ENCODE measurements around the gene NECAB3.

The NECAB3 gene

DNA sequence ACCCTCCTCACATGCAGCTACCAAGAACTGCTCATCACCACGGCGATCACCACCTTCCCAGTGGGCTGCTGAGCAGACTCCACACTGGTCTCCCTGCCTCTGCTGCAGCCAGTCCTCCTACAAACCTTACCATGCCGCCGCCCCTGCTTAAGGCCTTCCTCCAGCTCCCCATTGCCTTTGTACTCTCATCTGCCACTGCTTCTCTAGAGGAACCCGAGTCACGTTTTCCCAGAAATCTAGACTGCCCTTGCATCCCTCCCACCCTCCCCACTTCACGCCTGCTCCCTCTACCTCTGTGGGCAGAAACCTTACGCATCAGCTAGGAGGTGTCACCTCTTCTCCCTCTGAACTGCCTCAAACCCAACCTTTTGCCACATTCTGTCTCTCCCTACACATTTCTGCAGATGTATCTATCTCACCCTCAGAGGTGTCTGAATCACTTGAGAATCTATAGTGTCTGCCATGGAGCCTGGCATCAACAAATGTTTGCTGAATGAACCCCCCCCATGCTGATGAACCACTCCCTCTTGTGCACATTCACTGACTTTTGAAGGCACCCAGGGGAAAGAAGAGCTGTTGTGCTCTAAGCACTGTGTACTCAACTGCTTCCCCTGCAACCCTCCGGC is 7.6 kb upstream of the NECAB3 start:
- no peak overlapping the region for H3K4me3 ChIP-seq (ENCODE audit: low read length)
- no peak for DNase-seq (ENCODE audit: low read depth, low spot score)

DNA sequence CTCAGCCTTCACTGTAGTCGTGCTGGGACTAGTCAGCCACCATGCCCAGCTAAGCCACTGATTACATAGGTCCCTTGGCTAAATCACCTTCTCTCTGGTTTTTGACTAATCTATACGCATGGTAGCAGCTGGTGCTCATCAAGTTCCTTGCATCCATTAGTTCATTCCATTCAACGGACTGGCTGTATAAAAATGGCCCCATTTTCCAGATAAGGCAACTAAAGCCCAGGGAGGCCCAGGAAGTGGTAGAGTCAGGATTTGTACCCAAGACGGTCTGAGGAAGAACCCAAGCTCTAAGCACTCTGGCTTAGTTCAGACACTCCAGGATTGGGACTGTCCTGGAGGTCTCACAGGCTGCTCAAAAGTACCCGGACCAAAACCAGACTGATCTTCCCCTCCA is 7.1 kb upstream of the NECAB3 start:
- DNase-seq (ENCODE audit: low read depth, low spot score) = no peak
- no peak overlapping the region for H3K4me3 ChIP-seq (ENCODE audit: low read length)

DNA sequence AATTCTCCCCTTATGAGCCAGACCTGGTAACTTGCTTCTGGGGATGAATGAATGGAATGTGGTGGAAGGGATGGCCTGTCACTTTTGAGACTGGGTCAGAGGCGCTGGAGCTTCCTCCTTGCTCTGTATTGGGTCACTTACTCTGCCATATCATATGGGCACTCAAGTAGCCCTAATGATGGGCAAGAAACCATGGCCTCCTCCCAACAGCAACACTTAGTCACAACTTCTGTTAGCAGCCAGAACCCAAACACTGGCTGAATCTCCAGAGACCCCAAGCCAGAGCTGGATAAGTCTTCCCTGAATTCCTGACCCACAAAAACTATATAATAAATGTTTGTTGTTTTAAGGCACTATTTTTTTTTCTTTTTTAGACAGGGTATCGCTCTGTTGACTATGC is 6.5 kb upstream of the NECAB3 start:
- no peak overlapping the region for H3K4me3 ChIP-seq (ENCODE audit: low read length)
- no peak for DNase-seq (ENCODE audit: low read depth, low spot score)

DNA sequence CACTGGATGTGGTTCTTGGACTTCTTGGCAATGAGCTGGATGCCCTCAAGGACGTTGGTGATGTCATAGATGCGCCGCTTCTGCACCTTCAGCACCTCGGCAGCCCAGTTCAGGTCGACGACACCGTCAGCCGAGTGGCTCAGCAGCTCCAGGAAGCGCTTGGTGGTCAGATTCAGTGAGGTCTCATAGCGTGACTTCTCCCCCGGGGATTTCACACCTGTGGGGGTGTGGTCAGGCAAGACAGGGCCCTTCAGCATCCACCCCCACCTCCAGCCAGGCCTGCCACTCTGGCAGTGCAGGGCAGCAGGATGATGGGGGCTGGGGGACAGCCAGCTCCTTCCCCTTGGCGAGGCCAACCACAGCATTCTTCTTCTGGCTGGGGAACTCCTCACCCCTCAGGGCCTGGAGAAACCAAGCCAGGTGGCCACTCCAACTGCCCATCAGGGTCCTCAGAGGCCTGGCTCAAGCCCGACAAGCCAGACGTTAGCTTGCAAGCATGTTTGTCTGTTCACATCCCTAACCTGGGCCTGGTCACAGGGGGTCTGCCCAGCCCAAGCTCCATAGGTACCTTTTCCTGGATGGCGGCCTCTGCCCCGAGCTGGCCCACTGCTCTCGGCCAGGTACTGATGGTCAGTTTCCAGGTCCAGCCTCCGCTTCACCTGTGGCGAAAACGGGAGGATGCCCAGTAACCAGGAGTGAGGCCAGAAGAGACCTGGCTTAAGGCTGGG is 5.7 kb upstream of the NECAB3 start:
- DNase-seq (ENCODE audit: low read depth, low spot score) = no peak
- H3K4me3 ChIP-seq (ENCODE audit: low read length) = no peak overlapping the region

DNA sequence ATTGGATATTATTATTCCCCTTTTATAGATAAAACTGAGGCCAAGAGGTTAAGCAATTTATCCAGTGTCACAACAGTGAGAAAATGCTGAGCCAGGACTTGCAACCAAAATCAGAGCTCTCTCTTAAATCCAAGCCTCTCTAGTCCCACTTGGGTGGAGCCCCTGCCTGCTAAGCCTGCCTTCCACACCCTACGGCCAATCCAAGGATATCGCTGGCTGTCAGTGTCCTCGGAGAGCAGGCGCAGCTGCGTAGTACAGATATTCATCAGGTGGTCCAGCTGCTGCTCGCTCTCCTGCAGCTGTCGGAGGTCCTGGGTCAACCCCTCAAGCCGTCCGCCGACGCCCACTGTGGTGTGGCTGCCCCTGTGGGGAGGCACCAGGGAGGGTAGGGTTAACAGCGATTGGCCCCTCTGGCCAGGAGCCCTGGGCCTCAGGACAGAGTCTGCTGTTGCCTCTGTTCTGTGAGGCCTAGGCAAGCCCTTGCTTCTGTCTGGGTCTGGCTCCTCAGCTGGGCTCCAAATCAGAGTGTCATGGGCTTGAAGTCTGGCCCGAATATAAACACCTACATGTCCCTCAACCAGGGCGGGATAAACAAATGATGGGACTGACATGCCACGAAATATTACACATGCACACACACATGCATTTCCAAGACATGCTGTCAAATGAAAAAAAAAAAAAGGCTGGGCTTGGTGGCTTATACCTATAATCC is 3.9 kb upstream of the NECAB3 start:
- H3K4me3 ChIP-seq (ENCODE audit: low read length) = no peak overlapping the region
- no peak for DNase-seq (ENCODE audit: low read depth, low spot score)

DNA sequence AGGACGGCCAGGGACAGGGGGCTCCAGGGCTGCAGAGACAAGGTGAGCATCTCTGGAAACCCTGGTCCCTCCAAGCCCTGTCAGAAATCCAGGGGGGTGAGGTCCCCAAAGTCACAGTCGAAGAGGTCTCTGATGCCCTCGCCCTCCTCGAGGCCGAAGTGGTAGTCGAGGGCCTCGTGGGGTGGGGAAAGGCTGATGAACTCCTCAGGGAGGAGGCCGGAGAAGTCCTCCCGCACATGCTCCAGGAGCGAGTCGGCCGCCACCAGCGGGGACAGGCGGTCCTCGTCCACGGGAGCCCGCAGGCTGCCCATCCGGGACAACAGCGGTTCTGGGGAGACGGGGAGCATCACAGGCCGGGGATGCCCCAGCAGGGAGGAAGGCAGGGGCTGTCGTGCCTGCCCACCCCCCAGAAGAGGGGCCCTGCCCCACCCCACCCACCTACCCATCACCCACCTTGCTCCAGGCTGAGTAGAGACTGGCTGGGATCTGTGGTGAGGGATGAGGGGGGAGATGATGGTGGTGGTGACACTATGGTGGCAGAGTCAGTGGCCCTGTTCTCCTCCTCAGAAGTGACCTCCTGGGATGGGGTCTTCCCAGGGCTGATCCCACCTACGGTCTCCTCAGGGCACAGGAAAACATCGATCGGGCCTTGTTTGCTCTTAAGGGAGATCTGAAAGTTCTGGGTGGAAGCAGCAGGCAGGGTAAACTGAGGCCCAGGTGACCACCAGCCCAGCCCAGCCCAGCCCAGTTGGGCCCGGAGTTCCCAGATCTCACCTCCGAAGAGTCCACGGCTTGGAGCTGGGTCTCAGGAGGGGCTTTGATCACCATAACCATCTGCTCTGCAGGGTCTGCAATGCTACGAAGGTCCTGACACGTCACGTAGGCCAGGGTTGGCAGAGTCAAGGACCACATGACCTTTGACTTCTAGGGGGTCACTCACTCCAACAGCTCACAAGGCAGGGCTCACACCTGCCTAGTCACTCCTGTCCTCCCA is 2.7 kb upstream of the NECAB3 start:
- no peak overlapping the region for H3K4me3 ChIP-seq (ENCODE audit: low read length)
- DNase-seq (ENCODE audit: low read depth, low spot score) = no peak

DNA sequence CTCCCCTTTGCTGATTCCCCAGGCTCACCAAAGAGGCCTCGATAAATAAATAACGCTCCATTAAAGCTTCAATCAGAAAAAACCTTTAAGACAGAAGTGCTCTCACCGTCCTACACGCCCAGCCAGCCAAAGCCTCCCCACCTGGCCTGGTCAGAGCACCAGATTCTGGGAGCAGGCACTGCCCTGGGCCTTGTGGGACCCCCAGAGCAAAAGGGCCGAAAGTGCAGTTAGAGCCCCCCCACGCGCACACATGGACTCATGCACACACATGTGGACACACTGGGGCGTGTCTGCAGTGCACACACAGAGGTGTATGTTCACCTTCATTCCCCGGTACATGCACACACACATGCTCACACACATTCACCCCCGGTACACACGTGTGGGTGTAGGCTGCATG is 1.9 kb upstream of the NECAB3 start:
- H3K4me3 ChIP-seq (ENCODE audit: low read length) = no peak overlapping the region

DNA sequence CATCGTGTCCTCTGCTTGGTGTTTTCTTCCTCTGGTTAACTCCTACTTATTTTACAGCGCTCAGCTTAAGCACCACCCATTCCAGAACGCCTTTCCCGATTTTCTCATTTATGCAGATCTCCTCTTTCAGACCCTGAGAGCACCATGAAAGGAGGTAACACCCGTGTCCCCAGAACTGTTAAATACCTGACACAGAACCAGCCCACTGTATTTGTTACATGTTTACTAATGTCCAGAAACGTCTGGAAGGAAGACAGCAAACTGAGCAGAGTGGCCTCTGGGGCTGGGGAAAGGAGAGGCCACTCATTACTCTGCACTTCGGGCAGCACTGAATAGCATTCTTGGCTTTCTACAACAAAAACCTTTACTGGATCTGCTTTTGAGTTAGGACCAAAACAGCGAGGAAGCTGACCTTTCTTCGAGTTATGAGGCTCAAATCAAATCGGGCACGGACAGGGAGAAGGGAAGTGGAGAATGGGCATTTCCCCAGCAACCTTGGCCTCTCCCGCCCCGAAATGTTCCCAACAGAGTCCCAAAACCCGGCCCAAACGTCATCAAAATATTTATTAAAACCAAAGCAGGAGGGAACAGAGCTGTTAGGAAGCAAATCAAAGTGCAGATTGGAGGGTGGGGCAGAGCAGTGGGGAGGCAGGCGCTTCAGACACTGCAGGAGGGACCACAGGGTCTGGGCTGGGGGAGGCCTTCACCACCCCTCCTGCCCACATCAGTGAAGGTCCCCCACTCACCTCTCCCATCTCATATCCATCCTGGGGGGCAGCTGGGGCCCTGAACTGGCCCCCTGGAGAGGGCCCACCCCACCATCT is 1.1 kb upstream of the NECAB3 start:
- H3K4me3 ChIP-seq (ENCODE audit: low read length) = no peak overlapping the region
- no peak for DNase-seq (ENCODE audit: low read depth, low spot score)

More for the DNA sequence above, 1.9 kb upstream of the NECAB3 start:
- DNase-seq (ENCODE audit: low read depth, low spot score) = no peak

DNA sequence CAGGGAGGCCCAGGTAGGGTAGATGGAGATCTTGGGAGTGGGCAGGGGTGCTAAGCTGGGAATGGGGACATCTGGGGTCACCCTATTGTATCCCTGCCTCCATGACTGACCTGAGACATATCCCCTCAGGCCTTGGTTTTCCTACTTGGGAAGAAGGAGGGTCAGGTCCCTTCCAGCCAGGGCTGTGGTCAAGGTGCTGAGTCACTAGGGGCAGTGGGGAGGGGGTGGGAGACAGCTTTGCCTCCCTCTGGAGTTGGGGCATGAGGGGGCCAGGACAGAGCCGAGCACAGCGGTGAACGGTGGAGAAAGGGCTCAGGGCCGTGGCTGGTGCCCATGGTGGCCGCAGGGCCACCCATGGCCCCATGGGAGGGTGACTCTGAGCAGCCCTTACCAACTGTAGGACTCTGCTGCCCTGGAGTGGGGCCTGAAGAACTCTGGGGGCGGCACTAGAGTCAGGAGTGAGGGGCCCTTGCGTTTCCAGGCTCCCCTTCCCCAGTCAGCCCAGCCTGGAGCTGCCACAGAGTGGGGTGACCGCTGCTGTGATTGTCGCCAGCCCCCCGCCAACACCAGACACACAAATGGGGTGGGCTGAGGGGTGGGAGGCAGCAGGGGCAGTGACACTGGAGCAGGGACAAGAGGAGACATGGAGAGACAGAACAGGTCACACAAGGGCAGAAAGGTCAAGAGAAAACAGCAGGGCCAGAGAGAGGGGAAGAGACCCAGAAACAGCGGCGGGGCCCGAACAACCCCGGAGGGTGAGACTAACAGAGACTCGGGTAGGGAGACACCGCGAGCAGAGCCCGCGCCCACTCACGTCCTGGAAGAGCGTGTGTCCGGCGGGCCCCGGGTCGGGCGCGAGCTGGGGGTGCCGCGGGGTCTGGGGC is 576 bp downstream of the NECAB3 start:
- no peak overlapping the region for H3K4me3 ChIP-seq (ENCODE audit: low read length)
- no peak for DNase-seq (ENCODE audit: low read depth, low spot score)

DNA sequence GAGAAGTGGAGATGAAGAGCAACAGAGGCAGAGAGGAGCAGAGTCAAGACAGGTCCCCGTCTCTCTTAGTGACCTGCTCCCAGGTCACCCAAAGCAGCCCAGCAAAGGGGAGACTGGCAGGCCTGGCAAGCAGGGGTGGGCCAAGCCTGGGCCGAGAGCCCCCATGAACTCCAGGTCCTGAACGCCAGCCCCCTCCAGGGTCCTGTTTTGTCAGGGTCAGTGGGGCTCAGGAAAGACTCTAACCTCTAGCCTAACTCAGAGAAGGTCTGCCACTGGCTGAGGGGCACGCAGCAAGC is 1.2 kb downstream of the NECAB3 start:
- no peak for DNase-seq (ENCODE audit: low read depth, low spot score)
- H3K4me3 ChIP-seq (ENCODE audit: low read length) = no peak overlapping the region

DNA sequence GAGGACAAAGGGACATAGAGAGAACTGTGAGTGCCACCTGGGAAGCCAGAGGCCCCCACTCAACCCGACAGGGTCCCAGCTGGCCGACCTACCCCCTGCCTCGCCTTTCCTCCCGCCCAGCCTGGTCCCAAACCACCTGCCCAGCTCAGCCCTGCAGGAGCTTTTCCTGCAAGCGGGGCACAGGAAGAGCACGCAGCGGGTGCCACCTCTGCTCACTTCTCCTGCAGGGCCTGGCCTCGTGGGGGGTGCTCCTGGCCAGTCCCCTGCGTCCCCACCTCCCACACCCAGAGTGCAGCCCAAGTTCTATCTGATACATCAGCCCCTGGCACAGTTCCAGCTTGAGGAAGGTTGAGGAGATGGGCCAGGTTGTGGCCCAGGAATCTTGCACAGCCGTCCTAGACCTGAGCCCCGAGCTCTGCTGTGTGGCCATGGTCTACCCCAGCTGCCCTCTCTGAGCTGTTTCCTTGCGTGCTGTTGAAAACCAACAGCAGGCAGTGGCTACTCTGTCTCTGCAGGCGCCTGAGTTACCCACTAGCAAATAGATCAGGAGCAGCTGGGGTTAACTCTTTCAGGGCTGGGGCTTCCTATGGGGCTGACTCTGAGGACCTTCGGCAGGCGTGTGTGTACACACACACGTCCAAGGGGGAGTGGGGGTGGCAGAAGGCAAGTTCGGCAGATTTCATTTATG is 1.7 kb downstream of the NECAB3 start:
- H3K4me3 ChIP-seq (ENCODE audit: low read length) = no peak overlapping the region
- DNase-seq (ENCODE audit: low read depth, low spot score) = no peak

DNA sequence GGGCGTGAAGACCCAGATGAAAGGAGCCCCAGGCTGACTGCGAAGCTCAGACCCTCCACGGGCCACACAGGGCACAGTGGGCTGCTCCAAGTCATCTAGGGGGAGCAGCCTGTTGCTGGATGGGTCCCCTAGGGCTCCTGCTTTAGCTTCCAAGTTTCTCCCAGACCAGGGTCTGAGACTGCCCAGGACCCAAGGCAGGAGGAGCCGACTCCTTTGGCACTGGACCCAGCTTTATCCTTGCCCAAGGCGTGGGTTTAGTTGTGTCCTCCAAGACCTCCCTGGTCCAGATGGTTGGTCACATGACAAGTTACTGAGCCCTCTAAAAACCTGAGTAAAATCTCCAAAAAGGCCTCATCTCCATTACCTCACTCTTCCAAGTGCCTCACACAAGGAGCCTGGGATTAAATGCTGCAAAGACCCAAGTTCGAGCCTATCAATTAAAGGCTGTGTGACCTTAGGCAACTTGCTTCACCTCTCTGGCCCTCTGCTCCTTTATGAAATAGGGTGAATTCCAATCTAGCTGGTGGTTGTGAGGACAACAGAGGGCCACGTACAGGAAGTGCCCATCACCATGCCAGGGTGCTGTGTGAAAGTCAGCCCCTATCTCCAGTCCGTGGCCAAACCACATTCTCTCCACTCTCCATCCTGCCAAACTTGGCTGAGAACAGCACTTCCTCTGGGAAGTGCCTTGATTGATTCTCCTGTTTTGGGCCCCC is 2.5 kb downstream of the NECAB3 start:
- DNase-seq (ENCODE audit: low read depth, low spot score) = no peak
- H3K4me3 ChIP-seq (ENCODE audit: low read length) = no peak overlapping the region

DNA sequence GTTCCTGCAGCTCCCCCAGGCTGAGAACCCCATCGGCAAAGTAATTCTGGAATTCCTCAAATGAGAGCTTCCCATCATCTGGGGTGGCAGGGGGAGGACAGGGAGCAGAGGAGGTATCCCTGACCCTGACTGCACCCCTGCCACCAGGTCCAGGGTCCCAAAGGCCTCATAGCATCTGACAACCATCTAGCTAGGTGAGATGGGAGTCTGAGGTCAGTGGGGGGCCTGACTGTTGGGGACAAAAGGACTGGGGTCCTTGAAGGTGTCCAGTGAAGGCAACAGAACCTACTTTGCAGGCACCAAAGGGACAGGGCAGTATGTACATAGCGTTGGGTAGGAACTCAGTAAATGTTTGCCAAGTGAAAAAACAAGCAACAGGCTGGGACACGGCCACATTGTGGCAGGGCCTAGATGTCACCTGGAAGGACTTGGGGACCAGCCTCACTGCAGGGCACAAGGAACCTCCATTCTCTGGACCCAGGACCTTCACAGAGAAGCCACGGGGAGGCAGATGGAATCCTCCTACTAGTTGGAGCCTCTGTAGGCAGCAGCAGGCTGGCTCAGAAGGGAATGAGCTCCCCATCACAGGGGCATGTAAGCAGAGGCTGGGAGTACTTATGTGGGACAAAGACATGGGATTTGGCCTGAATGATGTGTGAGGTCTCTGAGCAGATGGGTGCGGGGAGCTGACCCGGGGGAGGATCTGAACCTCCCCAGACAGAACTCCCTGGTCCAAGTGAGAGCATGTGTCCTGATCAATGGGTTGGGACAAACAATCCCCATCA is 3.3 kb downstream of the NECAB3 start:
- H3K4me3 ChIP-seq (ENCODE audit: low read length) = no peak overlapping the region
- no peak for DNase-seq (ENCODE audit: low read depth, low spot score)

DNA sequence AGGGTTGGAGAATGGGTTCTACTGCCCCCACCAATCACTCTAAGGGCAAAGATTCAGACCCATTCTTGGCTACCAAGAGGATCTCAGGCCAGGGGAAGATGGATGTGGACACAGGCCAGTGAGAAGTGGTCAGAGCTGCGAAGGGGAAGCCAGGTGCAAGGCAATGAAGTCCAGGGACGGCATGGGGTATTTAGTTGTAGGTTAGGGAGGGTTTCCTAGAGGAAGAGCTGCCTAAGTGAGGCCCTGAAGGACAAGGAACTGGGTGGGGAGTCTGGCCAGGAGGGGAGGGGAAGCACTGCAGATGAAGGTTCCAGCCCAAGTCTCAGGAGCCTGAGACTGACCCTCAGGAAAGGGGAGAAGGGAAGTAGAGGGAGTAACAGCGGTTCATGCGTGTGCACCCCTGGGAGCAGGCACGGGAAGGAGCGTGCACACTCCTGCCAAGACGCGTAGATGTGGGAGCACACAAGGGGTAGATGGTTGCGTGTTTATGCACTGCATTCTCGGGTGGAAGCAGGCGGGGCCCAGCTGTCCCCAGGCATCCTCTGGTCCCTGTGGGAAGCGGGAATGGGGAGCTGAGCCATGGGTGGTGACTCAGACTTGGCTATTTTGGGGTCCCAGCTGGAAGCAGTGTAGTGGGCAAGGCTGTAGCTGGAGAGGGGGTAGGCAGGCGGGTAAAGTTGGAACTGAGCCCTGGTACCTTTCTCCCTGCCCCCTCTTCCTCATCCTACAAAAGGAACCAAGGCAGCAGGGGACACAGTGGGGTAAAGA is 4.2 kb downstream of the NECAB3 start:
- no peak overlapping the region for H3K4me3 ChIP-seq (ENCODE audit: low read length)
- no peak for DNase-seq (ENCODE audit: low read depth, low spot score)

DNA sequence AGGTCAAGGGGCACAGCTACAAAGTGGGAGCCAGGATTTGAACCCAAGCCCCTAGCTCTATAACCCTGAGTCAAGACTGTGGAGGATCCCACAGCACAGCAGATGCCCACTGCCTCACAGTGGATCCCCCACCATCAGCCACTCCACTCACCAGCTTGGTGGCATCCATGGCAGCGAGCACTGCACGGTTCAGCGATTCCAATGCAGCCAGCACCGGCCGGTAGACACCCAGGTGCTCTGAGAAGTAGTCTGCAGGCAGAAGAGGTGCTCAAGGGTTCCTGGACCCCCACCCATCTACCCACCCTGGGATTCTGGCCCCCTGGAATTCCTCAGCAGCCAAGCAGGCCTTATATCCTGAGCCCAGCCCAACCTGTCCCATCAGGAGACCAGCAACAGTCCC is 5.0 kb downstream of the NECAB3 start:
- H3K4me3 ChIP-seq (ENCODE audit: low read length) = no peak overlapping the region
- no peak for DNase-seq (ENCODE audit: low read depth, low spot score)

Measured in Jurkat, Clone E6-1 (cell line).